Heart left ventricle (tissue), 16 donors: ENCODE results near the gene CD63. TPM values are rescaled to one million over a fixed set of nuclear protein-coding genes. Genes with fewer than 3 reads are reported as not detected.
A peak's percentile ranks its signal among the peaks of the same experiment; 100 is the strongest.

ENCODE experiments used
- ATAC-seq, 4 donors: fragments of 200-7000 bp; cut with Tn5 transposase; one replicate each; pipeline ENCODE4 v1.9.1; 2020 to 2022; ENCODE audit warnings: moderate library complexity in 4 of 4, mild to moderate bottlenecking in 3 of 4, moderate number of reproducible peaks in 1 of 4
- DNase-seq, 5 donors: peaks; one replicate each; pipeline ENCODE4 v3.0.0-alpha.2; 2020
- H3K27ac ChIP-seq, 12 donors: fragments of 200-600 bp; sonication (generic) in 4 of 12; one replicate each; pipeline versions ENCODE4 v1.5.0 to v1.8.0; 2016 to 2022; ENCODE audit warnings: mild to moderate bottlenecking in 2 of 12
- H3K27me3 ChIP-seq, 9 donors: fragments of 200-600 bp; sonication (generic) in 2 of 9; one replicate each; pipeline versions ENCODE4 v1.5.1 to v1.8.0; 2016 to 2022; ENCODE audit warnings: mild to moderate bottlenecking in 3 of 9
- H3K36me3 ChIP-seq, 9 donors: fragments of 200-600 bp; sonication (generic) in 2 of 9; one replicate each; pipeline versions ENCODE4 v1.5.0 to v1.8.0; 2018 to 2022; ENCODE audit warnings: mild to moderate bottlenecking in 2 of 9
- H3K4me1 ChIP-seq, 12 donors: fragments of 200-600 bp; sonication (generic) in 4 of 12; one replicate each; pipeline versions ENCODE4 v1.5.0 to v1.8.0; 2016 to 2022; ENCODE audit warnings: mild to moderate bottlenecking in 3 of 12
- H3K4me3 ChIP-seq, 12 donors: fragments of 200-600 bp; sonication (generic) in 4 of 12; one replicate each; pipeline versions ENCODE4 v1.5.0 to v1.8.0; 2017 to 2022; ENCODE audit warnings: mild to moderate bottlenecking in 9 of 12, moderate library complexity in 4 of 12
- H3K9me3 ChIP-seq, 12 donors: fragments of 200-600 bp; sonication (generic) in 4 of 12; one replicate each; pipeline versions ENCODE4 v1.5.0 to v1.8.0; 2016 to 2022; ENCODE audit warnings: mild to moderate bottlenecking in 1 of 12
- CTCF ChIP-seq, 12 donors: fragments of 200-600 bp; sonication (generic) in 4 of 12; IDR thresholded peaks; one replicate each; pipeline versions ENCODE4 v1.5.0 to v1.8.0; 2018 to 2022; ENCODE audit warnings: antibody characterized with exemption in 12 of 12, mild to moderate bottlenecking in 5 of 12
- POLR2A ChIP-seq, 2 donors: fragments of 450-650 bp; IDR thresholded peaks; one replicate each; pipeline ENCODE4 v1.6.1; 2017; ENCODE audit warnings: antibody characterized with exemption in 2 of 2, mild to moderate bottlenecking in 2 of 2, moderate library complexity in 2 of 2
- WGBS, 4 donors: extraction: QIAGEN DNeasy Blood & Tissue Kit in 2 of 4; methylation state at CpG; one replicate each; pipeline versions ENCODE4 v1.1.5 to v1.1.7; 2013 to 2018; 5-methylcytosine and 5-hydroxymethylcytosine counted together
- intact Hi-C, 10 donors: fragments of 100-400 bp; cut with DNase I; formaldehyde crosslinking; loops; one replicate each; pipeline versions ENCODE4 v1.11.1 to v1.14.2; 2022
- polyA plus RNA-seq, 2 donors: library from polyadenylated mRNA; stranded (reverse); fragments of 200-250 nt; gene quantifications; one replicate each; pipeline ENCODE4 v1.2.3, GENCODE V29; 2013
- total RNA-seq, 9 donors: library from RNA; depleted of rRNA in 2 of 9; stranded (reverse); fragments of >200 nt in 2 of 9; fragmentation: NEBNext Ultra II Directional in 3 of 9; extraction: Animal tissue kit (Norgen Biotek cat#: 25700) in 3 of 9; gene quantifications; one replicate each; pipeline versions ENCODE4 v1.1.0 to v1.2.4, GENCODE V29; 2016 to 2023
- donor health status: ischemic (EF 13 %, LVEDD 7.1; RV severe dilation, severe dysfunction).
- donor health status: healthy with polysubstance abuse.
- donor health status: DM: no; HTN: yes; CAD: no.
- donor health status: DM: no; HTN: no; CAD: no.
- donor health status: ischemic (EF 25% LVEDD 6.9; RV normal size, moderate dysfunction).
- donor health status: ischemic (EF 25% LVEDD 5.7; RV mildly dilated, moderate dysfunction).
- donor health status: healthy.
- donor health status: DM: yes; HTN: yes; CAD: no.
- donor health status: ischemic (EF 35%, LVEDD 5.7; RV mildly dilated, moderate dysfunction).
- donor health status: nonischemic (EF 11% LVEDD 7.7; RV severe dilation, severe dysfunction).
- donor health status: DM: yes; HTN: yes; CAD: no.
- donor health status: PGD.
- donor health status: ischemic (EF 29% LVEDD 5.4; RV normal size, mild dysfunction).
- donor health status: nonischemic (EF 23%, LVEDD 6.1; RV moderate dilation, normal function).

The CD63 gene
- total and polyA plus RNA-seq, 11 donors, result 475 to 2,790 (median 865) TPM

- WGBS, 4 donors, result 65 to 82% (median 76%) methylated on average over 13 to 14 of the region's 14 CpGs
- H3K4me1 ChIP-seq, result peaks cover 6 to 90% (median 82%) of the 10 kb centered on the region in 12 donors
Observed at GRCh38 chr12:55721601-55722213, 7.1 kb downstream of the CD63 start.

GRCh38 chr12:55720894-55721444 is 7.8 kb downstream of the CD63 start:
- ATAC-seq (peak; percentile 44 to 67 (median 62)), DNase-seq (peak; percentile 54 to 88 (median 77))
- peak in 1 of 2 donors; percentile 19 for TF ChIP-seq POLR2A (IDR thresholded peaks at IDR 0.05)
- TF ChIP-seq CTCF (IDR thresholded peaks at IDR 0.05), result peak; percentile 42 to 77 (median 59)
- intact Hi-C loops, result loop anchor here in 8 of 10 donors (1.0 to 5.0 kb wide), 4 partner anchors 39 to 62 kb away; a partner anchor contains a TSS
- peaks cover 4 to 90% (median 79%) of the 10 kb centered on the region in 12 donors for H3K4me1 ChIP-seq
- H3K36me3 ChIP-seq, result peaks cover 0 to 49% (median 24%) of the 10 kb centered on the region in 9 donors
- WGBS, 4 donors, result 8 to 32% (median 17%) methylated on average over 5 to 9 of the region's 9 CpGs
- H3K27ac ChIP-seq, result peak overlapping the region; percentile 22 to 99 (median 93)
- peak overlapping the region in 1 of 12 donors; percentile 15 for H3K4me3 ChIP-seq
- no peaks in the 10 kb centered on the region for H3K9me3 ChIP-seq
- no peaks in the 10 kb centered on the region for H3K27me3 ChIP-seq

More at GRCh38 chr12:55721601-55722213, 7.1 kb downstream of the CD63 start:
- Histone ChIP-seq H3K4me3 (no peak overlapping the region), H3K27me3 (no peaks in the 10 kb centered on the region), H3K36me3 (peaks cover 0 to 56% (median 31%) of the 10 kb centered on the region in 9 donors), H3K27ac (peak overlapping the region in 10 of 12 donors; percentile 19 to 99 (median 95)), H3K9me3 (no peaks in the 10 kb centered on the region)
- TF ChIP-seq CTCF (IDR thresholded peaks at IDR 0.05) (no peak), POLR2A (IDR thresholded peaks at IDR 0.05) (no peak)
- ATAC-seq (no peak), DNase-seq (peak in 2 of 5 donors; percentile 37 to 62)
- intact Hi-C loops, result loop anchor here in 8 of 10 donors (1.0 to 5.0 kb wide), 3 partner anchors 39 to 41 kb away; a partner anchor contains a TSS

GRCh38 chr12:55720071-55720564 is 8.7 kb downstream of the CD63 start, which contains the start of gene RDH5:
Gene RDH5 (plus strand): TSS chr12:55720393. CDS start chr12:55721185, 792 bp downstream.
- Histone ChIP-seq H3K9me3 (no peaks in the 10 kb centered on the region), H3K27ac (peak within 1 kb of the TSS; percentile 31 to 99 (median 93)), H3K27me3 (no peaks in the 10 kb centered on the region), H3K4me1 (peaks cover 3 to 92% (median 78%) of the 10 kb centered on the region in 12 donors), H3K4me3 (peak within 1 kb of the TSS in 1 of 12 donors; percentile 15), H3K36me3 (peaks cover 0 to 40% (median 15%) of the 10 kb centered on the region in 9 donors)
- no peak for TF ChIP-seq CTCF (IDR thresholded peaks at IDR 0.05)
- DNase-seq (peak in 4 of 5 donors; percentile 67 to 91 (median 76)), ATAC-seq (peak; percentile 15 to 66 (median 54))
- intact Hi-C loops, result loop anchor here in 6 of 10 donors (1.0 to 5.0 kb wide), 3 partner anchors 38 to 61 kb away; a partner anchor contains a TSS
- WGBS, 4 donors, result 34 to 58% (median 50%) methylated on average over 6 of the region's 6 CpGs

- intact Hi-C loops, result no loop called here
- no peak for ATAC-seq
- WGBS, 4 donors, result 71 to 83% (median 75%) methylated on average over 7 of the region's 7 CpGs
- peak in 2 of 5 donors; percentile 20 to 51 for DNase-seq
- Histone ChIP-seq H3K4me1 (peaks cover 3 to 92% (median 77%) of the 10 kb centered on the region in 12 donors), H3K27ac (peak overlapping the region; percentile 31 to 99 (median 93)), H3K36me3 (peaks cover 0 to 33% (median 8%) of the 10 kb centered on the region in 9 donors), H3K27me3 (no peaks in the 10 kb centered on the region), H3K9me3 (no peaks in the 10 kb centered on the region), H3K4me3 (no peak overlapping the region)
- TF ChIP-seq POLR2A (IDR thresholded peaks at IDR 0.05) (no peak), CTCF (IDR thresholded peaks at IDR 0.05) (no peak)
Observed at GRCh38 chr12:55719371-55719770, 9.4 kb downstream of the CD63 start.
